ENCODE results near the gene PLEKHH2. TPM values are rescaled to one million over a fixed set of nuclear protein-coding genes. Genes with fewer than 3 reads are reported as not detected.
"Not testable (repeated sequence)": the region's sequence is repeated elsewhere in the genome, so short reads cannot be mapped to it uniquely, and the experiment has no call there.

PLEKHH2 gene
- total RNA-seq, 1 donor from 2014 or later, result 1.8 TPM

- Histone ChIP-seq H3K36me3 (ENCODE audit: control insufficient read depth, insufficient read depth, low read length) (no peaks in the 10 kb centered on the region), H3K4me3 (ENCODE audit: low read depth, low read length) (no peak overlapping the region), H3K27me3 (ENCODE audit: control insufficient read depth, insufficient read depth, low read length) (peaks cover 2% of the 10 kb centered on the region)
- FAIRE-seq (no peak), DNase-seq (ENCODE audit: low read depth) (peak; percentile 34)
- no peak for TF ChIP-seq CTCF (IDR thresholded peaks at IDR 0.05; ENCODE audit: insufficient read depth, low read length, severe bottlenecking)
These were observed 48.3 kb downstream of the PLEKHH2 start for GRCh38 chr2:43685357-43685756.

- Histone ChIP-seq H3K36me3 (ENCODE audit: control insufficient read depth, insufficient read depth, low read length) (no peaks in the 10 kb centered on the region), H3K4me3 (ENCODE audit: low read depth, low read length) (no peak overlapping the region), H3K27me3 (ENCODE audit: control insufficient read depth, insufficient read depth, low read length) (peaks cover 2% of the 10 kb centered on the region)
- peak; percentile 20 for DNase-seq (ENCODE audit: low read depth)
- TF ChIP-seq CTCF (IDR thresholded peaks at IDR 0.05; ENCODE audit: insufficient read depth, low read length, severe bottlenecking), result no peak
- no peak for FAIRE-seq
These were observed 52.9 kb downstream of the PLEKHH2 start for GRCh38 chr2:43689999-43690398.

- H3K4me3 ChIP-seq (ENCODE audit: low read depth, low read length), result no peak overlapping the region
- H3K36me3 ChIP-seq (ENCODE audit: control insufficient read depth, insufficient read depth, low read length), result no peaks in the 10 kb centered on the region
- DNase-seq (ENCODE audit: low read depth) (peak; percentile 33), FAIRE-seq (no peak)
- peaks cover 2% of the 10 kb centered on the region for H3K27me3 ChIP-seq (ENCODE audit: control insufficient read depth, insufficient read depth, low read length)
- TF ChIP-seq CTCF (IDR thresholded peaks at IDR 0.05; ENCODE audit: insufficient read depth, low read length, severe bottlenecking), result no peak
These were observed 55.5 kb downstream of the PLEKHH2 start for GRCh38 chr2:43692428-43692994.

GRCh38 chr2:43698140-43698539 lies 61.1 kb downstream of the PLEKHH2 start:
- FAIRE-seq; DNase-seq (ENCODE audit: low read depth); H3K4me3 ChIP-seq (ENCODE audit: low read depth, low read length); H3K36me3 ChIP-seq (ENCODE audit: control insufficient read depth, insufficient read depth, low read length); H3K27me3 ChIP-seq (ENCODE audit: control insufficient read depth, insufficient read depth, low read length): not testable (repeated sequence)

- H3K36me3 ChIP-seq (ENCODE audit: control insufficient read depth, insufficient read depth, low read length), result no peaks in the 10 kb centered on the region
- TF ChIP-seq CTCF (IDR thresholded peaks at IDR 0.05; ENCODE audit: insufficient read depth, low read length, severe bottlenecking), result no peak
- DNase-seq (ENCODE audit: low read depth) (no peak), FAIRE-seq (no peak)
- H3K4me3 ChIP-seq (ENCODE audit: low read depth, low read length), result no peak overlapping the region
- H3K27me3 ChIP-seq (ENCODE audit: control insufficient read depth, insufficient read depth, low read length), result no peaks in the 10 kb centered on the region
These were observed 62.7 kb downstream of the PLEKHH2 start for GRCh38 chr2:43699761-43700160.

- H3K4me3 ChIP-seq (ENCODE audit: low read depth, low read length), result no peak overlapping the region
- no peaks in the 10 kb centered on the region for H3K27me3 ChIP-seq (ENCODE audit: control insufficient read depth, insufficient read depth, low read length)
- H3K36me3 ChIP-seq (ENCODE audit: control insufficient read depth, insufficient read depth, low read length), result no peaks in the 10 kb centered on the region
- no peak for TF ChIP-seq CTCF (IDR thresholded peaks at IDR 0.05; ENCODE audit: insufficient read depth, low read length, severe bottlenecking)
- DNase-seq (ENCODE audit: low read depth) (no peak), FAIRE-seq (no peak)
These were observed 64.1 kb downstream of the PLEKHH2 start for GRCh38 chr2:43701111-43701510.

All from bronchial epithelial cell (primary cell).